ENCODE data around the gene FCER1G. TPM values are rescaled to one million over a fixed set of nuclear protein-coding genes. Genes with fewer than 3 reads are reported as not detected.
A peak's percentile ranks its signal among the peaks of the same experiment; 100 is the strongest.

The FCER1G gene
- total and polyA plus RNA-seq, 9 of the 15 experiments (the other 6 are each of a cell fraction or from before 2014, with no cell fraction given) = 0.15 to 0.69 (median 0.31) TPM; not detected in 2

GRCh38 chr1:161244888-161245287 is 29.8 kb downstream of the FCER1G start:
- ChIA-PET POLR2A (no interaction called here), CTCF (ENCODE audit: low intra/inter-chr PET ratio) (no interaction called here)
- Histone ChIP-seq H3K27ac (ENCODE audit: extremely low read depth, low read depth, low read length) (no peak overlapping the region), H3K4me2 (ENCODE audit: insufficient read depth, low read length) (no peak overlapping the region), H3K36me3 (ENCODE audit: control insufficient read depth, insufficient read depth, low read length) (no peaks in the 10 kb centered on the region), H3K27me3 (ENCODE audit: control insufficient read depth in 2 of 2, insufficient read depth in 2 of 2, low read length in 2 of 2) (no peaks in the 10 kb centered on the region), H4K20me1 (replicated peaks; ENCODE audit: control insufficient read depth, insufficient read depth, low read length) (no peaks in the 10 kb centered on the region), H3K4me1 (replicated peaks in 1 of 2; ENCODE audit: control insufficient read depth in 2 of 2, insufficient read depth in 2 of 2, low read length in 2 of 2) (peaks cover 3 to 15% of the 10 kb centered on the region in 2 experiments; a peak in 4 of 5 replicates), H2AFZ (ENCODE audit: low read depth, low read length) (peak overlapping the region; percentile 44; the same call in 1 of the 2 replicates), H3K9ac (ENCODE audit: insufficient read depth in 1 of 2, low read depth in 2 of 2, low read length in 2 of 2) (no peak overlapping the region), H3K9me3 (replicated peaks; ENCODE audit: control insufficient read depth, insufficient read depth, low read depth, low read length) (no peaks in the 10 kb centered on the region), H3K4me3 (no peak overlapping the region), H3K9me1 (ENCODE audit: control insufficient read depth, insufficient read depth, low read length) (no peaks in the 10 kb centered on the region), H3K79me2 (ENCODE audit: control insufficient read depth, insufficient read depth, low read length) (no peaks in the 10 kb centered on the region)
- no TSS peak for BruUV-seq (replicated peaks)
- no peak for FAIRE-seq
- in situ Hi-C loops (cut with MboI) = no loop called here
- no peak for TF ChIP-seq ZNF280B (CRISPR knock-in tag; IDR thresholded peaks at IDR 0.05)
- TF ChIP-seq RFX7 (CRISPR knock-in tag; IDR thresholded peaks at IDR 0.05) = no peak
- no peak for TF ChIP-seq NFATC3 (IDR thresholded peaks at IDR 0.05)
- TF ChIP-seq ZNF780A (CRISPR knock-in tag; IDR thresholded peaks at IDR 0.05) = no peak
- TF ChIP-seq MTF1 (CRISPR knock-in tag; IDR thresholded peaks at IDR 0.05; ENCODE audit: borderline replicate concordance) = no peak
- no peak for TF ChIP-seq ZBTB1 (CRISPR knock-in tag; IDR thresholded peaks at IDR 0.05; ENCODE audit: borderline replicate concordance, low read depth)
- no peak for TF ChIP-seq GABPA (tag; conservative IDR thresholded peaks at IDR 0.05; ENCODE audit: low read depth)
- ATAC-seq = no peak
- no peak for DNase-seq (ENCODE audit: extremely low read depth in 1 of 4, low spot score in 3 of 4)
- 42% methylated on average over 4 of the region's 4 CpGs for WGBS (ENCODE audit: insufficient coverage, low coverage, missing lambda C conversion rate)
- intact Hi-C loops (cut with micrococcal nuclease) = no loop called here
